Limb (tissue), 2 donors: Measurements from ENCODE around the gene DMXL1.
"Not testable (repeated sequence)": the region's sequence is repeated elsewhere in the genome, so short reads cannot be mapped to it uniquely, and the experiment has no call there.

Experiments used
- DNase-seq, 2 donors: peaks; one replicate each; pipeline ENCODE4 v3.0.0-alpha.2; 2016; ENCODE audit errors: extremely low spot score in 2 of 2

DMXL1 gene

GRCh38 chr5:119191944-119192343, 121.1 kb downstream of the DMXL1 start:
- no peak for DNase-seq

GRCh38 chr5:119200795-119201194, 129.9 kb downstream of the DMXL1 start:
- no peak for DNase-seq

- DNase-seq: no peak
Observed at GRCh38 chr5:119207105-119207504, 136.2 kb downstream of the DMXL1 start.

- DNase-seq: no peak
Observed at GRCh38 chr5:119212026-119212425, 141.1 kb downstream of the DMXL1 start.

- DNase-seq: peak in 1 of 2 donors; percentile 2
Observed at GRCh38 chr5:119212676-119213075, 141.8 kb downstream of the DMXL1 start.

GRCh38 chr5:119217183-119217582, 146.3 kb downstream of the DMXL1 start:
- DNase-seq: no peak

- DNase-seq: no peak
Observed at GRCh38 chr5:119218830-119219782, 148.2 kb downstream of the DMXL1 start.

- DNase-seq: no peak
Observed at GRCh38 chr5:119220576-119221197, 149.8 kb downstream of the DMXL1 start.

- no peak for DNase-seq
Observed at GRCh38 chr5:119221330-119221729, 150.4 kb downstream of the DMXL1 start.

- no peak for DNase-seq
Observed at GRCh38 chr5:119229950-119230349, 159.1 kb downstream of the DMXL1 start.

GRCh38 chr5:119238265-119239118, 167.6 kb downstream of the DMXL1 start:
- DNase-seq: no peak

GRCh38 chr5:119239119-119239417, 168.2 kb downstream of the DMXL1 start:
- no peak for DNase-seq

GRCh38 chr5:119239826-119240225, 168.9 kb downstream of the DMXL1 start:
- DNase-seq: not testable (repeated sequence)

- DNase-seq: no peak
Observed at GRCh38 chr5:119243888-119244287, 173.0 kb downstream of the DMXL1 start.

GRCh38 chr5:119250946-119251901, 180.3 kb downstream of the DMXL1 start:
- DNase-seq: no peak

GRCh38 chr5:119255571-119256356, 184.9 kb downstream of the DMXL1 start:
- DNase-seq: no peak

GRCh38 chr5:119257613-119258012, 186.7 kb downstream of the DMXL1 start:
- no peak for DNase-seq

GRCh38 chr5:119263639-119264038, 192.8 kb downstream of the DMXL1 start:
- no peak for DNase-seq

GRCh38 chr5:119264186-119264585, 193.3 kb downstream of the DMXL1 start:
- DNase-seq: no peak

- DNase-seq: peak; percentile 93
Observed at GRCh38 chr5:119267958-119268386, 197.1 kb downstream of the DMXL1 start.
